ENCODE measurements around the gene DPAGT1.

DNA sequence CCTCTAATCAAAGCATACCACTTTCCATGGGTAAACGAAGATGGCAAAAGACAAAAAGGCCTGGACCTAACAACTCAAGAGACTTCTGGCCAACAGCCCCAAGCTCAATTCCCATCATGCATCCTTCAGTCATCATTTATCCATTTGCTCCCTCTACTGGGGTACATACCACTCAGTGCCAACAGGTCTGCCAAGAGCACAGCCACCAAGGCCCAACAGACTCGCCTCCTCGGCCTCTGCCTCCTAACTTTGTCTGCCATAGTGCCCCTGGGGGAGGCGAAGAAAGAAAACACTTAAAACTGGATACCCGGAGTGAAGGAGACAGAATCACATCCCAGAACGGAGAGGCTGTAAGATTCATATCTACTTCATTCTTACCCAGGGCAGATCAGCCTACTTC is 45.8 kb downstream of the DPAGT1 start:
- TF ChIP-seq, protein P1, sequence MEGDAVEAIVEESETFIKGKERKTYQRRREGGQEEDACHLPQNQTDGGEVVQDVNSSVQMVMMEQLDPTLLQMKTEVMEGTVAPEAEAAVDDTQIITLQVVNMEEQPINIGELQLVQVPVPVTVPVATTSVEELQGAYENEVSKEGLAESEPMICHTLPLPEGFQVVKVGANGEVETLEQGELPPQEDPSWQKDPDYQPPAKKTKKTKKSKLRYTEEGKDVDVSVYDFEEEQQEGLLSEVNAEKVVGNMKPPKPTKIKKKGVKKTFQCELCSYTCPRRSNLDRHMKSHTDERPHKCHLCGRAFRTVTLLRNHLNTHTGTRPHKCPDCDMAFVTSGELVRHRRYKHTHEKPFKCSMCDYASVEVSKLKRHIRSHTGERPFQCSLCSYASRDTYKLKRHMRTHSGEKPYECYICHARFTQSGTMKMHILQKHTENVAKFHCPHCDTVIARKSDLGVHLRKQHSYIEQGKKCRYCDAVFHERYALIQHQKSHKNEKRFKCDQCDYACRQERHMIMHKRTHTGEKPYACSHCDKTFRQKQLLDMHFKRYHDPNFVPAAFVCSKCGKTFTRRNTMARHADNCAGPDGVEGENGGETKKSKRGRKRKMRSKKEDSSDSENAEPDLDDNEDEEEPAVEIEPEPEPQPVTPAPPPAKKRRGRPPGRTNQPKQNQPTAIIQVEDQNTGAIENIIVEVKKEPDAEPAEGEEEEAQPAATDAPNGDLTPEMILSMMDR (IDR thresholded peaks at IDR 0.05): no peak
- TF ChIP-seq POLR2A (IDR thresholded peaks at IDR 0.05): no peak
